Upper lobe of left lung (tissue), 6 donors: ENCODE data around the gene ZFYVE9. TPM values are rescaled to one million over a fixed set of nuclear protein-coding genes. Genes with fewer than 3 reads are reported as not detected.

ENCODE experiments used
- ATAC-seq, 2 donors: fragments of 200-7000 bp; cut with Tn5 transposase; one replicate each; pipeline ENCODE4 v1.9.1; 2022; ENCODE audit warnings: mild to moderate bottlenecking in 2 of 2, moderate library complexity in 2 of 2; ENCODE audit not compliant: low FRiP score in 2 of 2
- DNase-seq, 2 donors: peaks; one replicate each; pipeline ENCODE4 v3.0.0-alpha.2; 2019 to 2020
- H3K27ac ChIP-seq, 4 donors: fragments of 200-600 bp; sonication (generic); one replicate each; pipeline ENCODE4 v1.5.1; 2016 to 2019
- H3K27me3 ChIP-seq, 4 donors: fragments of 200-600 bp; sonication (generic); one replicate each; pipeline ENCODE4 v1.5.1; 2017 to 2019
- H3K36me3 ChIP-seq, 4 donors: fragments of 200-600 bp; sonication (generic); one replicate each; pipeline ENCODE4 v1.5.1; 2016 to 2019
- H3K4me1 ChIP-seq, 4 donors: fragments of 200-600 bp; sonication (generic); one replicate each; pipeline ENCODE4 v1.5.1; 2018 to 2019
- H3K4me3 ChIP-seq, 4 donors: fragments of 200-600 bp; sonication (generic); one replicate each; pipeline ENCODE4 v1.5.1; 2017 to 2019; ENCODE audit warnings: mild to moderate bottlenecking in 2 of 4, moderate library complexity in 1 of 4
- H3K9me3 ChIP-seq, 4 donors: fragments of 200-600 bp; sonication (generic); one replicate each; pipeline ENCODE4 v1.5.1; 2018 to 2019
- EP300 ChIP-seq, 4 donors: sonication (generic); formaldehyde crosslinking; IDR thresholded peaks; one replicate each; pipeline ENCODE4 v1.5.1; 2017; ENCODE audit warnings: antibody characterized with exemption in 4 of 4, control low read depth in 2 of 4
- POLR2A ChIP-seq, 4 donors: fragments of 450-650 bp; IDR thresholded peaks; one replicate each; pipeline ENCODE4 v1.5.1; 2016 to 2017; ENCODE audit warnings: antibody characterized with exemption in 4 of 4, mild to moderate bottlenecking in 2 of 4
- POLR2AphosphoS5 ChIP-seq, 2 donors: sonication (generic); formaldehyde crosslinking; IDR thresholded peaks; one replicate each; pipeline ENCODE4 v1.5.1; 2017; ENCODE audit warnings: antibody characterized with exemption in 2 of 2
- WGBS, 2 donors: methylation state at CpG; one replicate each; pipeline ENCODE4 v1.1.5; 2017 to 2018; 5-methylcytosine and 5-hydroxymethylcytosine counted together
- total RNA-seq, 6 donors: library from RNA; depleted of rRNA in 4 of 6; stranded (reverse); fragments of >200 nt in 4 of 6; gene quantifications; one replicate each; pipeline versions ENCODE4 v1.1.0 to v1.2.1, GENCODE V29; 2016 to 2021
- TF ChIP-seq, protein P1 (sequence below), 6 experiments: fragments of 450-650 bp in 4 of 6; fragments of 200-600 bp in 2 of 6; sonication (generic) in 2 of 6; IDR thresholded peaks; one replicate each; pipeline ENCODE4 v1.5.1; 2016 to 2019; ENCODE audit warnings: antibody characterized with exemption in 6 of 6
- donor health status: DM: no; HTN: no; CAD: no; lungs with moderate emphysema.
- donor health status: DM: no; HTN: yes; CAD: no; lungs with severe emphysema.

The ZFYVE9 gene
- total RNA-seq, 6 donors from 2014 or later: 13.4 to 40.3 (median 19.6) TPM

- TF ChIP-seq POLR2A (IDR thresholded peaks at IDR 0.05): no peak
- no peak for TF ChIP-seq EP300 (IDR thresholded peaks at IDR 0.05)
- TF ChIP-seq POLR2AphosphoS5 (IDR thresholded peaks at IDR 0.05): no peak
- TF ChIP-seq, protein P1, sequence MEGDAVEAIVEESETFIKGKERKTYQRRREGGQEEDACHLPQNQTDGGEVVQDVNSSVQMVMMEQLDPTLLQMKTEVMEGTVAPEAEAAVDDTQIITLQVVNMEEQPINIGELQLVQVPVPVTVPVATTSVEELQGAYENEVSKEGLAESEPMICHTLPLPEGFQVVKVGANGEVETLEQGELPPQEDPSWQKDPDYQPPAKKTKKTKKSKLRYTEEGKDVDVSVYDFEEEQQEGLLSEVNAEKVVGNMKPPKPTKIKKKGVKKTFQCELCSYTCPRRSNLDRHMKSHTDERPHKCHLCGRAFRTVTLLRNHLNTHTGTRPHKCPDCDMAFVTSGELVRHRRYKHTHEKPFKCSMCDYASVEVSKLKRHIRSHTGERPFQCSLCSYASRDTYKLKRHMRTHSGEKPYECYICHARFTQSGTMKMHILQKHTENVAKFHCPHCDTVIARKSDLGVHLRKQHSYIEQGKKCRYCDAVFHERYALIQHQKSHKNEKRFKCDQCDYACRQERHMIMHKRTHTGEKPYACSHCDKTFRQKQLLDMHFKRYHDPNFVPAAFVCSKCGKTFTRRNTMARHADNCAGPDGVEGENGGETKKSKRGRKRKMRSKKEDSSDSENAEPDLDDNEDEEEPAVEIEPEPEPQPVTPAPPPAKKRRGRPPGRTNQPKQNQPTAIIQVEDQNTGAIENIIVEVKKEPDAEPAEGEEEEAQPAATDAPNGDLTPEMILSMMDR (IDR thresholded peaks at IDR 0.05): no peak
- H3K27me3 ChIP-seq: no peaks in the 10 kb centered on the region
- no peaks in the 10 kb centered on the region for H3K4me1 ChIP-seq
- H3K9me3 ChIP-seq: no peaks in the 10 kb centered on the region
- no peak overlapping the region for H3K27ac ChIP-seq
- DNase-seq (no peak), ATAC-seq (no peak)
- H3K36me3 ChIP-seq: no peaks in the 10 kb centered on the region
- no peak overlapping the region for H3K4me3 ChIP-seq
Observed at GRCh38 chr1:52125736-52126359, 16.0 kb upstream of the ZFYVE9 start.

DNA sequence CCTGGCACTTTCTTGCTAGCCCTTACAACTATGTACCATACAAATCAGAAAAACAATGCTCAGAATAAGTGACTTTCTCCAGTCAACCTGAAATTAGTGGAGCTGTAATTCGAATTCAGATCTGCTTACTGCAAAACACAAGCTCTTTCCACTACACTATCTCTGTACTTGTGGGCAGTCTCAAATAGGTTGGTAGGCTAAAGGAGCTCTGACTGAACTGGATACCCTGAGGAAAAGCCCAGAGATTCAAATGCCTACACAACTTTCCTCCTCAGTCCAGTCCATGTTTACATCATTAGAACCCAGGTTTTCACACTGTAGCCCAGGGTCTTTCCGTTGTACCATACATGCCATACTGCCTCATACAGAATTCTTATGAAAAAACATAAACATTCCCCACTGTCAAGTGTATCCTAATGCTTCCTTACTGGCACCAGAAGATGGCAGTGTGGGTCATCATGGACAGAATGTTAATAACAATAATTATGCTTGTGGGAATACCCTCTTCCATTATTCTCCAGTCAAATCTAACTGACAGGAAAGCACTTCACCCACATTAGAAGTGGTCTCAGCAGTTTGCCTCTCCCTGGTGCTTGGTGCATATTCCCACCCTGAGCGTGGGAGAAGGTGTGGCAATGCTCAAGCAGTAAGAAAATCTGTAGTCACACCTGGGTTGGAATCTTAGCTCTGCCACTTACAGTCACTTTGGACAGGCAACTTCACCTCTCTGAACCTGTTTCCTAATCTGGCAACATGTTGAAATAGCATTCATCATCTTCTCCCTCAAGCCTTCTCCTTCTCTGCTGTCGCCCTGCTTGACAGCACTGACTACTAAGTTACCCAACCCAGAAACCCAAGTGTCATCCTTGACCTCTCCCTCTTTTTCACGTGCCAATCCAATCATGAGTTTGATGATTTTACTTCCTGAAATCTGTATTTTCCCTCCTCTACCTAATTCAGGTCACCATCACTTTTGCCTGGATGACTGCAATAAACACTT, 14.4 kb upstream of the ZFYVE9 start:
- Histone ChIP-seq H3K4me1 (no peaks in the 10 kb centered on the region), H3K9me3 (no peaks in the 10 kb centered on the region), H3K27me3 (no peaks in the 10 kb centered on the region), H3K27ac (no peak overlapping the region), H3K36me3 (no peaks in the 10 kb centered on the region), H3K4me3 (no peak overlapping the region)
- no peak for TF ChIP-seq POLR2A (IDR thresholded peaks at IDR 0.05)
- TF ChIP-seq, protein P1 (IDR thresholded peaks at IDR 0.05): peak; percentile 41 to 73 (median 60)
- ATAC-seq (peak; percentile 15 to 73), DNase-seq (peak in 1 of 2 donors; percentile 24)
- 29 to 33% methylated on average over 5 of the region's 5 CpGs for WGBS, 2 donors

DNA sequence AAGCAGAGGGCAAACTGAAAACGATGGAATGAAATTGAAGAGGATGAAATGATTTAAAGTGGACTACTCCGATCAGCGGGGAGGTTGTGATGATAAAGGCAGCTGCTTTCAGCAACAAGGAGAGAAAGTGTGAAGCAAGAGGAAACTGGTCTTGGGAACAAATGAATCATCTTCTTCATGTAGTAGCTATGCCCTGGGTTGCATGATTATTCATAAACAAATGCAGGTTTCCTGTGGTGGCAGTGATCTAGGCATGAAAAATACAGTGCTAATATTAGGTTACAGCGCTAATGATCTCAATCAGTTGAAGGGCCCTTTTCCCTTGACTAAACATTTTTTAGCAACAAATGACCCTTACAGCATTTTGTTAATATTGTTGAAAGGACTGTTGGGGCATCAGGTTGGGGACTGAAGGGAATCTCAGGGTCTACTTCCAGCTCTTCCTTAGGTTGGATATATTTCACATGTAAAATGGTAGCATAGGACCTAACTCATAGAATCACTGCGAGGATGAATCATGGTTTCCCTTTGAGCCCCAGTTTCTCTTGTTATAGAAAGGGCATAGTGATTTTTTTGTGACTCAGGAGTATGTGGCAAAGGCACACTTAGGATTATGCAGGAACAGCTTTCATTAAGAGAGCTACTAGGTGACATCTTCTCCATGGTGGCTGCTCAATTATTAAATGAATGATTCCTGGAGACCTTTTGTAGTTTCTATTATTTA, 1.9 kb upstream of the ZFYVE9 start:
- peaks cover 18 to 33% (median 25%) of the 10 kb centered on the region in 4 donors for H3K4me1 ChIP-seq
- no peaks in the 10 kb centered on the region for H3K27me3 ChIP-seq
- no peak overlapping the region for H3K4me3 ChIP-seq
- peak overlapping the region in 2 of 4 donors; percentile 5 to 14 for H3K27ac ChIP-seq
- no peaks in the 10 kb centered on the region for H3K36me3 ChIP-seq
- H3K9me3 ChIP-seq: no peaks in the 10 kb centered on the region
- TF ChIP-seq, protein P1 (IDR thresholded peaks at IDR 0.05): no peak
- TF ChIP-seq EP300 (IDR thresholded peaks at IDR 0.05): peak in 1 of 4 donors; percentile 54
- no peak for TF ChIP-seq POLR2A (IDR thresholded peaks at IDR 0.05)
- TF ChIP-seq POLR2AphosphoS5 (IDR thresholded peaks at IDR 0.05): peak in 1 of 2 donors; percentile 48
- no peak for ATAC-seq
- WGBS, 2 donors: 56 to 59% methylated on average over 5 of the region's 5 CpGs
- DNase-seq: no peak

GRCh38 chr1:52140633-52141512, 1.0 kb upstream of the ZFYVE9 start:
- WGBS, 2 donors: 31 to 37% methylated on average over 2 of the region's 2 CpGs
- Histone ChIP-seq H3K27ac (peak overlapping the region in 3 of 4 donors; percentile 82 to 98 (median 94)), H3K9me3 (no peaks in the 10 kb centered on the region), H3K4me3 (peak overlapping the region in 3 of 4 donors; percentile 62 to 91 (median 88)), H3K36me3 (no peaks in the 10 kb centered on the region), H3K27me3 (no peaks in the 10 kb centered on the region), H3K4me1 (peaks cover 18 to 33% (median 25%) of the 10 kb centered on the region in 4 donors)
- TF ChIP-seq EP300 (IDR thresholded peaks at IDR 0.05): no peak
- no peak for TF ChIP-seq POLR2A (IDR thresholded peaks at IDR 0.05)
- no peak for TF ChIP-seq POLR2AphosphoS5 (IDR thresholded peaks at IDR 0.05)
- TF ChIP-seq, protein P1 (IDR thresholded peaks at IDR 0.05): no peak
- no peak for ATAC-seq
- DNase-seq: no peak
